ENCODE data around the gene FRG2C. TPM values are rescaled to one million over a fixed set of nuclear protein-coding genes. Genes with fewer than 3 reads are reported as not detected.
A peak's percentile ranks its signal among the peaks of the same experiment; 100 is the strongest.
"Not testable (repeated sequence)": the region's sequence is repeated elsewhere in the genome, so short reads cannot be mapped to it uniquely, and the experiment has no call there.

Gene FRG2C
- total RNA-seq (not detected), polyA plus RNA-seq (not detected)
- long read RNA-seq, donor 1, result 0 reads
- long read RNA-seq, donor 2, result 0 reads
- long read RNA-seq, donor 3, result 0 reads

GRCh38 chr3:75664028-75664427 is at the start of gene FRG2C:
FRG2C (plus strand) TSS chr3:75664328; CDS start chr3:75664380, 52 bp downstream.
- intact Hi-C loops (cut with DNase I); H3K36me3 ChIP-seq; ATAC-seq; H3K27ac ChIP-seq; H3K4me3 ChIP-seq; H3K9me3 ChIP-seq; DNase-seq: not testable (repeated sequence)
- 71 to 72% methylated on average over 9 of the region's 9 CpGs for WGBS, 2 donors
- Histone ChIP-seq H3K4me1 (peaks cover 0 to 14% (median 6%) of the 10 kb centered on the region in 9 donors), H3K27me3 (peaks cover 4 to 98% (median 79%) of the 10 kb centered on the region in 7 donors)

GRCh38 chr3:75618666-75619305 is 45.3 kb upstream of the FRG2C start:
- H3K9me3 ChIP-seq; H3K27ac ChIP-seq; H3K36me3 ChIP-seq; intact Hi-C loops (cut with DNase I): not testable (repeated sequence)
- peak overlapping the region; percentile 30 to 68 (median 52) for H3K4me3 ChIP-seq
- peak; percentile 52 to 80 for DNase-seq
- peaks cover 0 to 28% (median 13%) of the 10 kb centered on the region in 7 donors for H3K27me3 ChIP-seq
- peak in 1 of 8 donors; percentile 73 for ATAC-seq
- H3K4me1 ChIP-seq, result peaks cover 0 to 13% (median 6%) of the 10 kb centered on the region in 9 donors
- WGBS, 2 donors, result 4% methylated on average over 43 of the region's 43 CpGs

- H3K27ac ChIP-seq, result peak overlapping the region in 1 of 10 donors; percentile 0
Observed at GRCh38 chr3:75619481-75620031, 44.6 kb upstream of the FRG2C start.

GRCh38 chr3:75621772-75622171 is 42.4 kb upstream of the FRG2C start:
- H3K27ac ChIP-seq; ATAC-seq; H3K36me3 ChIP-seq; H3K9me3 ChIP-seq; H3K4me3 ChIP-seq; DNase-seq; intact Hi-C loops (cut with DNase I): not testable (repeated sequence)
- Histone ChIP-seq H3K4me1 (peaks cover 0 to 13% (median 6%) of the 10 kb centered on the region in 9 donors), H3K27me3 (peaks cover 0 to 28% (median 13%) of the 10 kb centered on the region in 7 donors)
- 64 to 69% methylated on average over 10 of the region's 10 CpGs for WGBS, 2 donors

More at GRCh38 chr3:75619481-75620031, 44.6 kb upstream of the FRG2C start:
- H3K36me3 ChIP-seq; intact Hi-C loops (cut with DNase I); H3K9me3 ChIP-seq; ATAC-seq: not testable (repeated sequence)
- Histone ChIP-seq H3K4me3 (peak overlapping the region; percentile 30 to 68 (median 52)), H3K27me3 (peaks cover 0 to 28% (median 13%) of the 10 kb centered on the region in 7 donors), H3K4me1 (peaks cover 0 to 13% (median 6%) of the 10 kb centered on the region in 9 donors)
- peak in 1 of 2 donors; percentile 40 for DNase-seq
- 0 to 1% methylated on average over 46 to 52 of the region's 52 CpGs for WGBS, 2 donors

GRCh38 chr3:75623656-75624055 is 40.5 kb upstream of the FRG2C start:
- 79 to 80% methylated on average over 13 of the region's 13 CpGs for WGBS, 2 donors
- H3K36me3 ChIP-seq; H3K27ac ChIP-seq; H3K9me3 ChIP-seq; ATAC-seq; intact Hi-C loops (cut with DNase I); H3K4me3 ChIP-seq; DNase-seq: not testable (repeated sequence)
- Histone ChIP-seq H3K27me3 (peaks cover 0 to 23% (median 12%) of the 10 kb centered on the region in 7 donors), H3K4me1 (peaks cover 0 to 13% (median 4%) of the 10 kb centered on the region in 9 donors)

GRCh38 chr3:75630887-75631535 is 33.1 kb upstream of the FRG2C start:
- ATAC-seq; H3K36me3 ChIP-seq; DNase-seq; H3K27me3 ChIP-seq; H3K4me3 ChIP-seq; H3K27ac ChIP-seq; H3K4me1 ChIP-seq; H3K9me3 ChIP-seq; intact Hi-C loops (cut with DNase I): not testable (repeated sequence)
- WGBS, 2 donors, result 58 to 67% methylated on average over 2 of the region's 2 CpGs

GRCh38 chr3:75631541-75631940 is 32.6 kb upstream of the FRG2C start:
- no peak overlapping the region for H3K27ac ChIP-seq
- H3K9me3 ChIP-seq, result peaks cover 0 to 3% (median 0%) of the 10 kb centered on the region in 11 donors
- H3K36me3 ChIP-seq, result no peaks in the 10 kb centered on the region
- H3K27me3 ChIP-seq, result no peaks in the 10 kb centered on the region
- no peak for ATAC-seq
- no peak for TF ChIP-seq CTCF (IDR thresholded peaks at IDR 0.05)
- no peaks in the 10 kb centered on the region for H3K4me1 ChIP-seq
- no peak overlapping the region for H3K4me3 ChIP-seq
- no peak for DNase-seq
- intact Hi-C loops (cut with DNase I), result no loop called here
- 84 to 90% methylated on average over 4 of the region's 4 CpGs for WGBS, 2 donors

- 89 to 91% methylated on average over 10 of the region's 10 CpGs for WGBS, 2 donors
- H3K9me3 ChIP-seq; H3K27ac ChIP-seq; DNase-seq; H3K36me3 ChIP-seq; H3K4me3 ChIP-seq; H3K27me3 ChIP-seq; intact Hi-C loops (cut with DNase I); ATAC-seq: not testable (repeated sequence)
- H3K4me1 ChIP-seq, result peaks cover 0 to 18% (median 4%) of the 10 kb centered on the region in 9 donors
Observed at GRCh38 chr3:75638947-75639346, 25.2 kb upstream of the FRG2C start.

GRCh38 chr3:75641107-75641517 is 23.0 kb upstream of the FRG2C start:
- H3K4me1 ChIP-seq, result peaks cover 0 to 18% (median 4%) of the 10 kb centered on the region in 9 donors
- peak overlapping the region; percentile 38 to 75 (median 58) for H3K4me3 ChIP-seq
- H3K36me3 ChIP-seq, H3K27me3 ChIP-seq, H3K9me3 ChIP-seq: not testable (repeated sequence)
- ATAC-seq, result peak in 3 of 8 donors; percentile 42 to 66 (median 61)
- WGBS, 2 donors, result 1 to 3% methylated on average over 16 of the region's 16 CpGs
- peak overlapping the region in 5 of 10 donors; percentile 47 to 78 (median 56) for H3K27ac ChIP-seq
- DNase-seq, result peak; percentile 76 to 81
- intact Hi-C loops (cut with DNase I), result loop anchor here in 3 of 10 donors (10.0 kb wide), 2 partner anchors 206 to 346 kb away; no protein-coding TSS in a partner anchor

Measured in heart right ventricle (tissue), 16 donors.